Mesendoderm (in vitro differentiated cells): ENCODE data around the gene RASGRP4.

ENCODE experiments used
- DNase-seq: peaks from one replicate; pipeline ENCODE4 v3.0.0; 2013
- H2AK5ac ChIP-seq: 2 replicates; pipeline ENCODE4 v1.6.1; 2013; ENCODE audit warnings: low read length, inconsistent platforms
- H2BK120ac ChIP-seq: 2 replicates; pipeline ENCODE4 v1.6.1; 2013; ENCODE audit warnings: low read depth, mild to moderate bottlenecking, low read length, moderate library complexity, mixed read lengths
- H2BK15ac ChIP-seq: replicated peaks from 2 replicates; pipeline ENCODE4 v1.6.1; 2013; ENCODE audit warnings: low read depth, mild to moderate bottlenecking, moderate library complexity
- H2BK5ac ChIP-seq: 2 replicates; pipeline ENCODE4 v1.6.1; 2013; ENCODE audit warnings: low read length, inconsistent platforms
- H3K18ac ChIP-seq: 2 replicates; pipeline ENCODE4 v1.6.1; 2013; ENCODE audit warnings: mild to moderate bottlenecking, low read length, mixed read lengths
- H3K23ac ChIP-seq: one replicate; pipeline ENCODE4 v1.6.1; 2013; ENCODE audit warnings: low read length
- H3K27ac ChIP-seq: 2 replicates; pipeline ENCODE4 v1.5.1; 2013; ENCODE audit warnings: low read depth, mild to moderate bottlenecking, inconsistent platforms, low read length, moderate library complexity
- H3K27me3 ChIP-seq: 2 replicates; pipeline ENCODE4 v1.6.1; 2013; ENCODE audit warnings: low read length, control low read depth, mild to moderate bottlenecking, inconsistent platforms; ENCODE audit not compliant: insufficient read depth, poor library complexity
- H3K36me3 ChIP-seq: 2 replicates; pipeline ENCODE4 v1.6.1; 2013; ENCODE audit warnings: low read length, inconsistent platforms; ENCODE audit not compliant: control insufficient read depth, insufficient read depth
- H3K4ac ChIP-seq: one replicate; pipeline ENCODE4 v1.6.1; 2013; ENCODE audit warnings: low read depth, mild to moderate bottlenecking, low read length, moderate library complexity
- H3K4me1 ChIP-seq: 2 replicates; pipeline ENCODE4 v1.6.1; 2013; ENCODE audit warnings: low read depth, low read length, inconsistent platforms; ENCODE audit not compliant: control insufficient read depth
- H3K4me2 ChIP-seq: 2 replicates; pipeline ENCODE4 v1.6.1; 2013; ENCODE audit warnings: low read length
- H3K4me3 ChIP-seq: 2 replicates; pipeline ENCODE4 v1.5.1; 2013; ENCODE audit warnings: mild to moderate bottlenecking, low read length
- H3K56ac ChIP-seq: one replicate; pipeline ENCODE4 v1.6.1; 2013; ENCODE audit warnings: low read length
- H3K79me1 ChIP-seq: 2 replicates; pipeline ENCODE4 v1.6.1; 2013; ENCODE audit warnings: low read length, inconsistent platforms
- H3K79me2 ChIP-seq: 2 replicates; pipeline ENCODE4 v1.6.1; 2013; ENCODE audit warnings: mild to moderate bottlenecking, low read length; ENCODE audit not compliant: control insufficient read depth, insufficient read depth
- H3K9ac ChIP-seq: 2 replicates; pipeline ENCODE4 v1.6.1; 2013; ENCODE audit warnings: low read length, inconsistent platforms
- H4K5ac ChIP-seq: one replicate; pipeline ENCODE4 v1.6.1; 2013; ENCODE audit warnings: low read length
- H4K8ac ChIP-seq: one replicate; pipeline ENCODE4 v1.6.1; 2013; ENCODE audit warnings: low read depth, mild to moderate bottlenecking, control low read depth, low read length, moderate library complexity
- WGBS: extraction: QIAGEN DNeasy Blood & Tissue Kit; methylation state at CpG from one replicate; pipeline ENCODE4 v1.1.7; 2013; ENCODE audit warnings: low lambda C conversion rate, missing lambda C conversion rate; ENCODE audit not compliant: insufficient coverage; ENCODE audit errors: extremely low coverage; 5-methylcytosine and 5-hydroxymethylcytosine counted together

Gene RASGRP4

GRCh38 chr19:38469151-38469550 lies 43.1 kb upstream of the RASGRP4 start:
- Histone ChIP-seq H3K27me3 (no peaks in the 10 kb centered on the region), H2AK5ac (no peak overlapping the region), H3K79me2 (no peaks in the 10 kb centered on the region), H2BK15ac (no peak overlapping the region), H3K23ac (no peak overlapping the region), H3K56ac (no peak overlapping the region), H3K4me1 (peaks cover 3% of the 10 kb centered on the region), H3K9ac (no peak overlapping the region), H3K18ac (no peak overlapping the region), H4K8ac (no peak overlapping the region), H3K36me3 (no peaks in the 10 kb centered on the region), H2BK5ac (no peak overlapping the region), H3K27ac (no peak overlapping the region), H3K79me1 (no peaks in the 10 kb centered on the region), H3K4me2 (no peak overlapping the region), H3K4me3 (no peak overlapping the region), H3K4ac (no peak overlapping the region), H4K5ac (no peak overlapping the region), H2BK120ac (no peak overlapping the region)
- no peak for DNase-seq
- WGBS: no CpG with 5 or more reads among the region's 5 CpGs

- H2AK5ac ChIP-seq: no peak overlapping the region
- no peak overlapping the region for H3K27ac ChIP-seq
- no peaks in the 10 kb centered on the region for H3K79me2 ChIP-seq
- H3K23ac ChIP-seq: no peak overlapping the region
- no peak for DNase-seq
- H2BK120ac ChIP-seq: no peak overlapping the region
- H4K8ac ChIP-seq: no peak overlapping the region
- no peak overlapping the region for H3K4ac ChIP-seq
- H3K4me1 ChIP-seq: peaks cover 3% of the 10 kb centered on the region
- no peak overlapping the region for H2BK5ac ChIP-seq
- H3K27me3 ChIP-seq: no peaks in the 10 kb centered on the region
- no peak overlapping the region for H3K56ac ChIP-seq
- H3K4me2 ChIP-seq: no peak overlapping the region
- no peak overlapping the region for H3K18ac ChIP-seq
- H3K79me1 ChIP-seq: no peaks in the 10 kb centered on the region
- H2BK15ac ChIP-seq: no peak overlapping the region
- WGBS: 100% methylated on average over 1 of the region's 17 CpGs
- no peaks in the 10 kb centered on the region for H3K36me3 ChIP-seq
- no peak overlapping the region for H4K5ac ChIP-seq
- no peak overlapping the region for H3K4me3 ChIP-seq
- no peak overlapping the region for H3K9ac ChIP-seq
Measured at GRCh38 chr19:38467541-38468525, 41.8 kb upstream of the RASGRP4 start.

- H4K8ac ChIP-seq: no peak overlapping the region
Measured at GRCh38 chr19:38466050-38466449, 40.0 kb upstream of the RASGRP4 start.

GRCh38 chr19:38464421-38465082 lies 38.5 kb upstream of the RASGRP4 start:
- Histone ChIP-seq H3K4me1 (no peaks in the 10 kb centered on the region), H3K36me3 (no peaks in the 10 kb centered on the region), H3K27ac (no peak overlapping the region), H2BK120ac (no peak overlapping the region), H4K5ac (no peak overlapping the region), H3K9ac (no peak overlapping the region), H3K4me3 (no peak overlapping the region), H3K56ac (no peak overlapping the region), H3K27me3 (no peaks in the 10 kb centered on the region), H4K8ac (no peak overlapping the region), H3K23ac (no peak overlapping the region), H3K79me2 (no peaks in the 10 kb centered on the region), H3K4me2 (no peak overlapping the region), H3K4ac (no peak overlapping the region), H2AK5ac (no peak overlapping the region), H3K79me1 (no peaks in the 10 kb centered on the region), H2BK5ac (no peak overlapping the region), H3K18ac (no peak overlapping the region), H2BK15ac (no peak overlapping the region)
- WGBS: no CpG with 5 or more reads among the region's 15 CpGs
- DNase-seq: peak; percentile 42

More at GRCh38 chr19:38466050-38466449, 40.0 kb upstream of the RASGRP4 start:
- no peak for DNase-seq
- H3K79me1 ChIP-seq: no peaks in the 10 kb centered on the region
- no peak overlapping the region for H3K4me2 ChIP-seq
- H3K56ac ChIP-seq: no peak overlapping the region
- H3K4me3 ChIP-seq: no peak overlapping the region
- H3K27me3 ChIP-seq: no peaks in the 10 kb centered on the region
- no peak overlapping the region for H3K23ac ChIP-seq
- H3K4ac ChIP-seq: no peak overlapping the region
- no peak overlapping the region for H4K5ac ChIP-seq
- no peak overlapping the region for H2BK120ac ChIP-seq
- H3K79me2 ChIP-seq: no peaks in the 10 kb centered on the region
- no peak overlapping the region for H3K27ac ChIP-seq
- no peak overlapping the region for H3K9ac ChIP-seq
- H2BK5ac ChIP-seq: no peak overlapping the region
- H2BK15ac ChIP-seq: no peak overlapping the region
- no CpG with 5 or more reads among the region's 26 CpGs for WGBS
- no peaks in the 10 kb centered on the region for H3K36me3 ChIP-seq
- H2AK5ac ChIP-seq: no peak overlapping the region
- peaks cover 3% of the 10 kb centered on the region for H3K4me1 ChIP-seq
- H3K18ac ChIP-seq: no peak overlapping the region

GRCh38 chr19:38463365-38463764 lies 37.3 kb upstream of the RASGRP4 start:
- Histone ChIP-seq H4K8ac (no peak overlapping the region), H3K27ac (no peak overlapping the region), H2BK5ac (no peak overlapping the region), H3K9ac (no peak overlapping the region), H3K4ac (no peak overlapping the region), H3K56ac (no peak overlapping the region), H3K4me3 (no peak overlapping the region), H2BK120ac (no peak overlapping the region), H3K23ac (no peak overlapping the region), H3K4me2 (no peak overlapping the region), H3K36me3 (no peaks in the 10 kb centered on the region), H3K27me3 (no peaks in the 10 kb centered on the region), H4K5ac (no peak overlapping the region), H2BK15ac (no peak overlapping the region), H3K79me1 (no peaks in the 10 kb centered on the region), H3K18ac (no peak overlapping the region), H3K79me2 (no peaks in the 10 kb centered on the region), H2AK5ac (no peak overlapping the region), H3K4me1 (no peaks in the 10 kb centered on the region)
- WGBS: no CpG with 5 or more reads among the region's 18 CpGs
- DNase-seq: no peak
